Stromal cell of bone marrow (primary cell): ENCODE measurements around the gene LRRC63.
A peak's percentile ranks its signal among the peaks of the same experiment; 100 is the strongest.
"Not testable (repeated sequence)": the region's sequence is repeated elsewhere in the genome, so short reads cannot be mapped to it uniquely, and the experiment has no call there.

Experiments used
- DNase-seq: peaks from one replicate; pipeline ENCODE4 v3.0.0-alpha.2; 2012; ENCODE audit warnings: low read depth

LRRC63 gene

DNA sequence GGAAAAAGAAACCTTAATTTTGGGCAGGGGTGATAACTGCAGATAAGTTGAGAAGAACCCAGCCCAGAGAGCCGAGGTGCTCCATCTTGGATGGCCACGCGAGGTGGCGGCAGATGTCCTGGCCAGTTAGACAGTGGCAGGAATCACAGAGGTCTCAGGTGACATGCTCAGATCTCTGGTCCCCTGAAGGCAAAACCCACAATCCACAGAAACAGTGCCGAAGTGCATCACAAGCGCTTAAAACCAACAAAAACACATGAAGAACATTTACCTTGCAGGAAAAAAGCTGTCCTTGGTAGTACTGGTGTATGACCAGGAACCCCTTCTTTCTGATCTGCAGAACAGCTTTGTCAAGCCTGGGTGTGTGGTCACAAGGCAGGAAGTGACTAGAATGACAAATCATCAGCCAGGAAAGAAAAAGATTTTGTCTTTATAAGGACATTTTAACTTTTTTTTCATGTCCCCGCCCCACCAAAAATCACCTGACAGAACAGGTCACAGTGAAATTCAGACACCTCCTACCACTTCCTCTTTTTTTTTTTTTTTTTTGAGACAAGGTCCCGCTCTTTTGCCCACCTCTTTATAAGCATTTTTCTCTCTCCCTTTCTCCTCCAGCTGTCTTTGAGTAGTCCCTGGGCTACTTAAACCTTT, 29.8 kb upstream of the LRRC63 start, which contains the start of gene LCP1:
LCP1 (minus strand) TSS at position 338 of the 651 bp plus-strand sequence. CDS start 22,515 bp downstream, outside the sequence.
- no peak for DNase-seq

DNA sequence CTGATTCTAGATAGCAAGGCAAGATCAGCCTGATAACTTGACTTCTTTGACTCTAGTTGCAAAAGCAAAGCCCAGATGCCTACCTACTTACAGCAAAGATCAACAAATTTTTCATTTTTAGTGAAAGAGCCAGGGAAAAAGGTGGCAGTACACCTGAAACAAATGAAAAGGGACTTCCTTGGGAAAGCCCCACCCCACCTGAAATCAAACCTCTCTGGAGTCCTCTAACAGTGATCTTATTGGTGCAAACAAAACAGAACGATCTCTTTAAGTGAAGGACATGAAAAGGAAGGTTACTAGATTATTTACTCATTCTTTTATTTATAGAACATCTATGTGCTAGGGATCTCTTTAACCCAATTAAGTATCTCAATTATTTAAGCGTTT, 29.2 kb upstream of the LRRC63 start:
- no peak for DNase-seq

GRCh38 chr13:46183018-46183946, 28.4 kb upstream of the LRRC63 start:
- DNase-seq: no peak

GRCh38 chr13:46184277-46184699, 27.4 kb upstream of the LRRC63 start:
- no peak for DNase-seq

- DNase-seq: no peak
Observed at GRCh38 chr13:46185634-46186033, 26.1 kb upstream of the LRRC63 start.

DNA sequence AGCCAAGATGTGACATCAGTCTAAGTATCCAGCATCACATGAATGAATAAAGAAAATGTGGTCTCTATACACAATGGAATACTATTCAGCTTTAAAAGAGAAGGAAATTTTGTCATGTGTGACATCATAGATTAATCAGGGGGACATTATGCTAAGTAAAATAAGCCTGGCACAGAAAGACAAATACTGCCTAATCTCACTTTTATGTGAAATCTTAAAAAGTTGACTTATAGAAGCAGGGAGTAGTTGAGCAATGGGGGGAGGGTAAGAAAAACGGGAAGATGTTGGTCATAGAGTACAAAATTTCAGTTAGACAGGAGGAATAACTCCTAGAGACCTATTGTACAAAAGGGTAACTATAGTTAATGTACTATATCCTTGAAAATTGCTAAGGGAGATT, 19.3 kb upstream of the LRRC63 start:
- DNase-seq: no peak

DNA sequence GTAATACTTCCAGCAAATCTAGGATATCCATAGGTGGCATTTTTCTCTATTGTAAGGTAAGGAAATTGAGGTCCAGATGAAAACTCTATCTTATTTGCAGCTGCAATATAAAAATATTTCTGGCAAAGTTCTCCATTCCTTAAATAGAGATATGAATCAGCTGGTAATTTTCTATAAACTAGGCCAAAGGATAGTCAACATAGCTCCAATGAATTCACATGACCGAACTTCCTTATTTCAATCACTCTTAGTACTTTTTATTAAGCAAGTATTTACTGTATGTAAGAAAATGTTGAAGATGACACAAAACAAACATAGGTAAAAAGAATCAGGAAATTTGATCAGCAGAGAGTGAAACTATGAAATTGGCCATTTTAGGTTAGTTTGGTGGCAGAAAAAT, 16.7 kb upstream of the LRRC63 start:
- no peak for DNase-seq

DNA sequence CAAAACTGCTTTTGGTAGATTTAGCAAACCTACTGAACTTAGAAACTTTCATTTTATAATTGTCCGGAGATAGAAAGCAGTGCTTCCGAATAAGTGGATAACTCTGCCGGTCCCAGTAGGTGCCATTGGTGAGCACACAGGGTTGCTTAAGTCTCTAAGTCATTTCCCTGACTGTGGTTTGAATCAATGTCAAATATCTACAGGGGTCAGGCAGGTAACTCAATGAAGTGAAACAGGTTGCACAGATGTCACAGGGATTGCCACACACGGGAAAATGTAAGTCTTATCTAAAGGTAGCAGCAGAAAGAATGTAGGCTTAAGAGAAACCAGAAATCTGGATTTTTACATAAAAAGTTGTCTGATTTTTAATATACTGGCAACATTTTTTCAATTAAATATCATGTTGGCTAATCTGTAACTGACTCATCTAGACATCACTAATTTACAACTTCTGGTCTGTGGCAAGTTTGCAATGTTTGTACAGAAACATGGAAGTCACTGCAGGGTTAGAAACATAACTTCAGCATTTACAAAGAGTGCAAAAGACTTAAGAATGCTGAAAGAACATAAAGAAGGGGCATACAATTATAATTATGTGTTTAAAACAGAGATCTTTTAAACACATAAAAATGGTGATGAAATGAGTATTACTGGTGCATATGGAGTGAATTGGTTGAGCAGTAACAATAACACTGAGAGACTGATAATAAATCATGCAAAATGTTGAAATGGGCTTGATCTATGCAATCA, 14.3 kb upstream of the LRRC63 start:
- DNase-seq: peak; percentile 10

DNA sequence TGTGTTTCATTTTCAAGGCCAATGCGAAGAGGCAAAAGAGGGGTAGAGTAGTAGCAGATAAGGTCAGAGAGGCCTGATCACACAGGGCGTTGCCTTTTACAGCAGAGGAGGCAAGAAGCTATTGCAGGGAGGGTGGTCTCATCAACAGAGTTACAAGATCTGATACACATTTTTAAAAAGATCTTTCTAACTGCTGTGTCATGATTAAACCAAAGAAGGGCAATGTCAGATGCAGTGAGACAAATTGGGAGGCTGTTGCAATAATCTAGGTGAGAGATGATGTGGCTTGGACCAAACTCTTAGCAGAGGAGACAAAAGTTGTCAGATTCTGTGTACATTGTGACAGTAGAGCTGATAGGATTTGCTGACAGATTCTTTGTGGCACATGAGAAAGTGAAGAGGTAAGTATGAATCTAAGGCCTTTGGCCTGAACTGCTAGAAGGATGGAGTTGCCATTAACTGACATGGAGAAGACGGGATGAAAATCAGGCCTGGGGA, 13.0 kb upstream of the LRRC63 start:
- no peak for DNase-seq

- DNase-seq: no peak
Observed at GRCh38 chr13:46202188-46202795, 9.4 kb upstream of the LRRC63 start.

GRCh38 chr13:46202966-46203365, 8.8 kb upstream of the LRRC63 start:
- no peak for DNase-seq

GRCh38 chr13:46206143-46206542, 5.6 kb upstream of the LRRC63 start:
- DNase-seq: no peak

DNA sequence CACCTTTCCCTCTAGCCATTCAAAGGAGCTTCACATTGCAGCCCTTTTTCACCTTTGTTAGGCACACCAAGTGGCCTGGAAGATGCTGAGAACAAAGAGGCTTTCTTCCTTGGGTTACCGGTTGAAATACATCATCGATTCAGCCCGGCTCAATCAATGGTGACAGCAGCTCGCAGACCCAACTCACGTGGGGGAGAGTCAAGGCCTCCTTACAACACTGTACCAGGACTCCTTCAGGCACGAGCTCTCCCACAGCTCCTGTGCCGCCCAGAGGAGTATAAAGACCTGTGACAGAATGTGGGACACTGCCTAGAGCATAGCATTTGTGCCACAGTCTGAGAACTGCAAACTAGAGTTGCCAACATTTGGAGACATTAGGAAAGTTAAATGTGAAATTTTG, 3.9 kb upstream of the LRRC63 start:
- DNase-seq: no peak

GRCh38 chr13:46210362-46211083, 1.2 kb upstream of the LRRC63 start:
- no peak for DNase-seq

DNA sequence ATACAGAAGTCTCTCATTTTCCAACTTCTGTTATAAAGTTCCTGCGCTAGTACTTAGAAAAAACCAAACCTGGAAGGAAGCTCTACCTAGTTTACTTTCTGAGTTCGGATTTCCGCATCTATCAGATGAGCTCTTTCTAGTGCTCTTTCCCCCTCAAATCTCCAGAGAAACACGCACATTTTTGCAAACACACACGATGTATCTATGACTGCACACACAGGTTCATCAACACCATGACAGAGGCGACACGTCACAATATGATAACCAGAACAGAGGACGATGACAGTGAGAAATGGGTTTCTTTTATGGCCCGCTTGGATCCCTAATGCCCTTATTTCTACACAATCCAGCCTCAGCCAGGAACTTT, 629 bp upstream of the LRRC63 start:
- DNase-seq: no peak

GRCh38 chr13:46213242-46213641, 1.5 kb downstream of the LRRC63 start:
- no peak for DNase-seq

DNA sequence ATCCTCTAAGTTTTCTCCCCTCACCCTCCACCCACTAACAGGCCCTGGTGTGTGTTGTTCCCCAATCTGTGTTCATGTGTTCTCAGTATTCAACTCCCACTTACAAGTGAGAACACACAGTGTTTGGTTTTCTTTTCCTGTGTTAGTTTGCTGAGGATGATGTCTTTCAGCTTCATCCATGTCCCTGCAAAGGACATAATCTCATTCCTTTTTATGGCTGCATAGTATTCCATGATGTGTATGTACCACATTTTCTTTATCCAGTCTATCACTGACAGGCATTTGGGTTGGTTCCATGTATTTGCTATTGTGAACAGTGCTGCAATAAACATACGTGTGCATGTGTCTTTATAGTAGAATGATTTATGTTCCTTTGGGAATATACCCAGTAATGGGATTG, 3.0 kb downstream of the LRRC63 start:
- DNase-seq: not testable (repeated sequence)

GRCh38 chr13:46220234-46220633, 8.5 kb downstream of the LRRC63 start:
- not testable (repeated sequence) for DNase-seq

DNA sequence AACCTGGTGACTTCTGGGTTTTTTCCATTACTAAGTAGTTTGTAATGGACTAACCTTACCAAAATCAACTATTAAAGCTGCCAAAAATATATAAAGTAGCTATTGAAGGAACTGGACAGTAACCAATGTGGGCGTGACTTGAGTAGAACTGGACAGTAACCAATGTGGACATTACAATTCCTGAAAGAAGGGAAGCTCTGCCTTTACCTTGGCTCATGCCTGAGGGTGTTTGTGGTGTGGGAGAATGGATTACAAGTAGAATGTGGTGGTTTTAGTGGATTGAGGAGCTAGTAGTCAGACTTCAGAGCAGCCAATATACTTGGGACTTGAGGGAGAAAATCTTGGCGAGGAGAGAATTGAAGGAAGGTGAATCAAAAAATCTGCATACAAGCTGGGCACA, 17.5 kb downstream of the LRRC63 start:
- no peak for DNase-seq

- DNase-seq: no peak
Observed at GRCh38 chr13:46232281-46232680, 20.6 kb downstream of the LRRC63 start.

DNA sequence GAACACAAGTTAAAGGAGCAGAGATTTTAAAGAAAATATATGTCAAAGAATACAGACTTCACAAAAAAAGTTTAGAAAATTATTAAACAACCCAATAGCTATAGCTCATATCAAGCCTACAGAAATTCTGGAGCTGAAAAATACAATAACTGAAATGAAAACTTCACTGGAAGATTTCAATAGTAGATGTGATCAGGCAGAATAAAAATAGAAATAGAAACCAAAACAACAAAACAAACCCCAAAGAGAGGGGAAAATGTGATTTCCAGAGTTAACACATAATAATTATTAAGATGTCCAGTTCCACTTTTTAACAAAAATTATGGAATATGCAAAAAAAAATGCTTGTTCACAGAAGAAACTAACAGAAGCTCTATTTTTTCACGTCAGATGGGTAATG, 23.6 kb downstream of the LRRC63 start:
- no peak for DNase-seq
